IMR-90 (cell line): Measurements from ENCODE around the gene BCAS3. TPM values are rescaled to one million over a fixed set of nuclear protein-coding genes. Genes with fewer than 3 reads are reported as not detected.

ENCODE experiments used
- ATAC-seq: fragments of 200-7000 bp; cut with Tn5 transposase; 2 replicates; pipeline ENCODE4 v1.9.1; 2020; ENCODE audit warnings: low read depth, mild to moderate bottlenecking, moderate library complexity
- BruUV-seq: library from RNA; stranded (reverse); fragments of 400-500 nt; replicated peaks from 2 replicates; lab custom pipeline; 2021; lab: Mats Ljungman, UMichigan
- CTCF ChIA-PET: fragments of 300-600 bp; formaldehyde crosslinking; extraction: SDS; loops from one replicate; lab custom pipeline; 2021; ENCODE audit warnings: antibody characterized with exemption; lab: Yijun Ruan, JAX
- POLR2A ChIA-PET: fragments of 300-600 bp; sonication (Branson Sonifier 250); formaldehyde crosslinking; loops from one replicate; lab custom pipeline; 2022; ENCODE audit warnings: antibody characterized with exemption; ENCODE audit not compliant: unreplicated experiment; lab: Charles Lee
- DNase-seq: peaks from one replicate; pipeline ENCODE4 v3.0.0; 2013
- H2AFZ ChIP-seq: replicated peaks from 2 replicates; pipeline ENCODE3; 2013; ENCODE audit warnings: low read length, mild to moderate bottlenecking; ENCODE audit not compliant: poor library complexity
- H2AK5ac ChIP-seq: 2 replicates; pipeline ENCODE4 v1.6.1; 2013; ENCODE audit warnings: low read depth, low read length, inconsistent platforms
- H2AK9ac ChIP-seq: replicated peaks from 2 replicates; pipeline ENCODE3; 2013; ENCODE audit warnings: mild to moderate bottlenecking, low read depth, low read length, moderate library complexity; ENCODE audit not compliant: poor library complexity
- H2BK120ac ChIP-seq: 2 replicates; pipeline ENCODE4 v1.6.1; 2013; ENCODE audit warnings: low read depth, low read length, inconsistent platforms
- H2BK15ac ChIP-seq: 3 replicates; pipeline ENCODE4 v1.6.1; 2013; ENCODE audit warnings: low read depth, low read length, inconsistent platforms
- H2BK20ac ChIP-seq: 2 replicates; pipeline ENCODE4 v1.6.1; 2013; ENCODE audit warnings: low read depth, mild to moderate bottlenecking, inconsistent platforms, low read length, moderate library complexity
- H2BK5ac ChIP-seq: 2 replicates; pipeline ENCODE4 v1.6.1; 2013; ENCODE audit warnings: mild to moderate bottlenecking, low read depth, low read length, inconsistent platforms; ENCODE audit not compliant: poor library complexity, severe bottlenecking
- H3K14ac ChIP-seq: replicated peaks from 2 replicates; pipeline ENCODE4 v1.6.1; 2013; ENCODE audit warnings: low read depth, low read length, inconsistent platforms
- H3K18ac ChIP-seq: 2 replicates; pipeline ENCODE4 v1.6.1; 2013; ENCODE audit warnings: low read depth, low read length, control low read depth
- H3K23ac ChIP-seq: 2 replicates; pipeline ENCODE4 v1.6.1; 2013; ENCODE audit warnings: low read depth, low read length, inconsistent platforms
- H3K27ac ChIP-seq: 2 replicates; pipeline ENCODE4 v1.5.1; 2013; ENCODE audit warnings: mild to moderate bottlenecking, control low read depth, low read length; ENCODE audit not compliant: insufficient read depth
- H3K27me3 ChIP-seq: 2 replicates; pipeline ENCODE4 v1.6.1; 2013; ENCODE audit warnings: low read length; ENCODE audit not compliant: control insufficient read depth, insufficient read depth
- H3K36me3 ChIP-seq: 2 replicates; pipeline ENCODE4 v1.6.1; 2013; ENCODE audit warnings: low read length, mixed read lengths; ENCODE audit not compliant: control insufficient read depth, insufficient read depth
- H3K4ac ChIP-seq: 2 replicates; pipeline ENCODE4 v1.6.1; 2013; ENCODE audit warnings: low read depth, low read length, inconsistent platforms
- H3K4me1 ChIP-seq: 2 replicates; pipeline ENCODE4 v1.6.1; 2013; ENCODE audit warnings: low read length, mixed read lengths; ENCODE audit not compliant: control insufficient read depth, insufficient read depth
- H3K4me2 ChIP-seq: 2 replicates; pipeline ENCODE4 v1.6.1; 2013; ENCODE audit warnings: low read depth, mild to moderate bottlenecking, control low read depth, low read length, moderate library complexity
- H3K4me3 ChIP-seq: 2 replicates; pipeline ENCODE4 v1.5.1; 2013; ENCODE audit warnings: low read depth, mild to moderate bottlenecking, control low read depth, low read length, moderate library complexity; ENCODE audit not compliant: insufficient read depth
- H3K56ac ChIP-seq: 2 replicates; pipeline ENCODE4 v1.6.1; 2013; ENCODE audit warnings: low read length, inconsistent platforms; ENCODE audit not compliant: insufficient read depth; ENCODE audit errors: extremely low read depth
- H3K79me1 ChIP-seq, 2 experiments: 2 replicates each; pipeline ENCODE4 v1.6.1; 2013; ENCODE audit warnings: low read length in 2 of 2, inconsistent platforms in 1 of 2, low read depth in 1 of 2
- H3K9ac ChIP-seq: 2 replicates; pipeline ENCODE4 v1.6.1; 2013; ENCODE audit warnings: low read depth, low read length, control low read depth
- H3K9me1 ChIP-seq: 2 replicates; pipeline ENCODE4 v1.6.1; 2013; ENCODE audit warnings: low read length, inconsistent platforms; ENCODE audit not compliant: insufficient read depth
- H3K9me3 ChIP-seq: 2 replicates; pipeline ENCODE4 v1.6.1; 2013; ENCODE audit warnings: low read length; ENCODE audit not compliant: control insufficient read depth, insufficient read depth
- H4K20me1 ChIP-seq: 2 replicates; pipeline ENCODE4 v1.6.1; 2013; ENCODE audit warnings: low read length, inconsistent platforms; ENCODE audit not compliant: insufficient read depth
- H4K5ac ChIP-seq: 2 replicates; pipeline ENCODE4 v1.6.1; 2013; ENCODE audit warnings: mild to moderate bottlenecking, low read depth, low read length, control low read depth
- H4K8ac ChIP-seq, 2 experiments: 2 replicates each; pipeline ENCODE4 v1.6.1; 2013; ENCODE audit warnings: low read depth in 2 of 2, low read length in 2 of 2, control low read depth in 1 of 2, inconsistent platforms in 1 of 2
- H4K91ac ChIP-seq: 2 replicates; pipeline ENCODE4 v1.6.1; 2013; ENCODE audit warnings: low read depth, low read length, inconsistent platforms; ENCODE audit not compliant: insufficient read depth
- CEBPB ChIP-seq: IDR thresholded peaks from 2 replicates; pipeline ENCODE4 v1.6.1; 2012; ENCODE audit warnings: low read depth, low read length, improper control_type of control experiment
- MAZ ChIP-seq: IDR thresholded peaks from 2 replicates; pipeline ENCODE4 v1.6.1; 2012; ENCODE audit warnings: low read depth, mild to moderate bottlenecking, low read length, improper control_type of control experiment, moderate library complexity, borderline replicate concordance
- NFE2L2 ChIP-seq: fragments of 150-350 bp; IDR thresholded peaks from 2 replicates; pipeline ENCODE4 v1.6.1; 2016; ENCODE audit warnings: low read depth, mild to moderate bottlenecking, low read length
- RAD21 ChIP-seq: IDR thresholded peaks from 2 replicates; pipeline ENCODE4 v1.6.1; 2012; ENCODE audit warnings: low read length, improper control_type of control experiment
- RCOR1 ChIP-seq: IDR thresholded peaks from 2 replicates; pipeline ENCODE4 v1.6.1; 2012; ENCODE audit warnings: mild to moderate bottlenecking, low read length, improper control_type of control experiment; ENCODE audit not compliant: insufficient replicate concordance
- WGBS, 2 experiments: methylation state at CpG; one replicate each; pipeline versions ENCODE4 v1.1.5 to v1.1.7; 2013; ENCODE audit warnings: missing lambda C conversion rate in 2 of 2; ENCODE audit not compliant: insufficient read length in 1 of 2; ENCODE audit errors: extremely low coverage in 2 of 2; 5-methylcytosine and 5-hydroxymethylcytosine counted together
- dilution Hi-C: fragments of 300-500 bp; cut with HindIII; formaldehyde crosslinking; loops from one replicate; pipeline ENCODE4 v1.14.3; 2018; ENCODE audit warnings: low sequenced_read_pairs; ENCODE audit not compliant: unreplicated experiment
- in situ Hi-C: fragments of 300-500 bp; cut with MboI; formaldehyde crosslinking; loops from 3 replicates; pipeline ENCODE4 v1.14.3; 2019; ENCODE audit warnings: low sequenced_read_pairs, inconsistent platforms, mixed read lengths
- intact Hi-C: fragments of 100-400 bp; cut with micrococcal nuclease; formaldehyde crosslinking; loops from 2 replicates; pipeline ENCODE4 v1.10.0; 2022
- polyA plus RNA-seq, 3 experiments: library from polyadenylated mRNA; depleted of rRNA; stranded (reverse); fragments of >200 nt; gene quantifications; 2 replicates each; pipeline ENCODE4 v1.2.3, GENCODE V29; 2012; ENCODE audit warnings: low replicate concordance in 1 of 3
- total RNA-seq: library from RNA; depleted of rRNA; stranded (reverse); fragments of >200 nt; gene quantifications from 2 replicates; pipeline ENCODE4 v1.2.3, GENCODE V29; 2012
- TF ChIP-seq, protein P1 (sequence below): fragments of 150-350 bp; IDR thresholded peaks from 2 replicates; pipeline ENCODE4 v1.6.1; 2017; ENCODE audit warnings: mild to moderate bottlenecking, antibody characterized with exemption, low read length, low read depth
- TF ChIP-seq, protein P2 (sequence below): conservative IDR thresholded peaks from 2 replicates; pipeline ENCODE4 v1.5.1; 2012; ENCODE audit warnings: mild to moderate bottlenecking, low read depth, low read length, improper control_type of control experiment

BCAS3 gene
- total and polyA plus RNA-seq, 2 of the 4 experiments (the other 2 are of a cell fraction): 6.3 to 27.1 TPM

DNA sequence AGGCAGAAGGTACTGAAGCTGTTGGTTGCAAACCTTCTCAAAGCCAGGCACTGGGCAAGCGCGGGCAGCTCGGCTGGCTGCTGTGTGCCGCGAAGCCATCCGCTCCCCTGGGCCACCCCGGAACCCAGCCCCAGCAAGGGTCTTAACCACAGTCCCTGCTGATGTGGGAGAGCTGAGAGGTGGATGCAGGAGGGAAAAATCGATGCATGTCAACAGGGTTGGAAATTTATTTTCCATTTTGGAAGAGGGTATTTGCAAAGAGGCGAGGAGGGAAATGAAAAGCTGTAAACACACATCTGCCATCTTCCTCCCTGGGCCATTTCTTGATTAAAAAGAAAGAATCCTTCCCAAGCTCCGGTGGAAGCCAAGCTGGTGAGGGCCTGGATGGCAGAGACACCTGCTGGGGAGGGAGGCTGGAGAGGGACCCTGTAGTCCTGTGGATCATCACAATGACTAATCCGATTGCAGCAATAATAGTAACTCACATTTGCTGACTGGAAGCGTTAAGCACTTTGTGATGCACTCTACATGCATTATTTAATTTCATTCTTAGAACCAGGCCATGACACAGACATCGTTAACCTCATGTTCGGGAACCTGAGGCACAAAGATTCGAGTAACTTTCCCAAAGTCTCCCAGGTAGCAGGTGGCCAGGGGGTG, 708.1 kb downstream of the BCAS3 start:
- Histone ChIP-seq H3K36me3 (no peaks in the 10 kb centered on the region), H2BK20ac (no peak overlapping the region), H3K9me3 (no peaks in the 10 kb centered on the region), H3K79me1 (peaks cover 4 to 60% of the 10 kb centered on the region in 2 experiments; a peak in 3 of 4 replicates), H2BK15ac (no peak overlapping the region), H2AK9ac (no peak overlapping the region), H3K56ac (no peak overlapping the region), H3K4ac (no peak overlapping the region), H3K9ac (no peak overlapping the region), H4K8ac (no peak overlapping the region), H3K23ac (no peak overlapping the region), H4K20me1 (no peaks in the 10 kb centered on the region), H2BK120ac (no peak overlapping the region), H3K18ac (no peak overlapping the region), H4K91ac (no peak overlapping the region), H3K27ac (no peak overlapping the region), H2AK5ac (no peak overlapping the region), H3K27me3 (no peaks in the 10 kb centered on the region), H2AFZ (no peak overlapping the region), H3K4me2 (no peak overlapping the region), H3K4me3 (no peak overlapping the region), H3K9me1 (peaks cover 15% of the 10 kb centered on the region), H3K4me1 (peaks cover 4% of the 10 kb centered on the region), H3K14ac (no peak overlapping the region), H4K5ac (no peak overlapping the region), H2BK5ac (no peak overlapping the region)
- dilution Hi-C loops: no loop called here
- POLR2A ChIA-PET: no interaction called here
- no TSS peak for BruUV-seq
- WGBS, 2 experiments: no CpG with 5 or more reads among the region's 15 CpGs
- CTCF ChIA-PET: no interaction called here
- TF ChIP-seq, protein P1, sequence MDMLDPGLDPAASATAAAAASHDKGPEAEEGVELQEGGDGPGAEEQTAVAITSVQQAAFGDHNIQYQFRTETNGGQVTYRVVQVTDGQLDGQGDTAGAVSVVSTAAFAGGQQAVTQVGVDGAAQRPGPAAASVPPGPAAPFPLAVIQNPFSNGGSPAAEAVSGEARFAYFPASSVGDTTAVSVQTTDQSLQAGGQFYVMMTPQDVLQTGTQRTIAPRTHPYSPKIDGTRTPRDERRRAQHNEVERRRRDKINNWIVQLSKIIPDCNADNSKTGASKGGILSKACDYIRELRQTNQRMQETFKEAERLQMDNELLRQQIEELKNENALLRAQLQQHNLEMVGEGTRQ: no peak
- TF ChIP-seq, protein P2, sequence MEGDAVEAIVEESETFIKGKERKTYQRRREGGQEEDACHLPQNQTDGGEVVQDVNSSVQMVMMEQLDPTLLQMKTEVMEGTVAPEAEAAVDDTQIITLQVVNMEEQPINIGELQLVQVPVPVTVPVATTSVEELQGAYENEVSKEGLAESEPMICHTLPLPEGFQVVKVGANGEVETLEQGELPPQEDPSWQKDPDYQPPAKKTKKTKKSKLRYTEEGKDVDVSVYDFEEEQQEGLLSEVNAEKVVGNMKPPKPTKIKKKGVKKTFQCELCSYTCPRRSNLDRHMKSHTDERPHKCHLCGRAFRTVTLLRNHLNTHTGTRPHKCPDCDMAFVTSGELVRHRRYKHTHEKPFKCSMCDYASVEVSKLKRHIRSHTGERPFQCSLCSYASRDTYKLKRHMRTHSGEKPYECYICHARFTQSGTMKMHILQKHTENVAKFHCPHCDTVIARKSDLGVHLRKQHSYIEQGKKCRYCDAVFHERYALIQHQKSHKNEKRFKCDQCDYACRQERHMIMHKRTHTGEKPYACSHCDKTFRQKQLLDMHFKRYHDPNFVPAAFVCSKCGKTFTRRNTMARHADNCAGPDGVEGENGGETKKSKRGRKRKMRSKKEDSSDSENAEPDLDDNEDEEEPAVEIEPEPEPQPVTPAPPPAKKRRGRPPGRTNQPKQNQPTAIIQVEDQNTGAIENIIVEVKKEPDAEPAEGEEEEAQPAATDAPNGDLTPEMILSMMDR: 0 out of 2 replicates have a peak, but pooled peaks have one; percentile 25
- peak; percentile 12 for TF ChIP-seq RCOR1
- no peak; the same call in 1 of the 2 replicates for TF ChIP-seq MAZ
- peak; percentile 33; the same call in 1 of the 2 replicates for TF ChIP-seq RAD21
- TF ChIP-seq NFE2L2: no peak
- TF ChIP-seq CEBPB: peak; percentile 78
- DNase-seq (peak; percentile 46), ATAC-seq (no peak)
- in situ Hi-C loops: no loop called here
- intact Hi-C loops: no loop called here
